Osteoblast (primary cell): ENCODE data around the gene PCSK5. TPM values are rescaled to one million over a fixed set of nuclear protein-coding genes. Genes with fewer than 3 reads are reported as not detected.
A peak's percentile ranks its signal among the peaks of the same experiment; 100 is the strongest.

ENCODE experiments used
- DNase-seq: peaks from one replicate; pipeline ENCODE4 v3.0.0; 2011; ENCODE audit warnings: low spot score, mixed read lengths; ENCODE audit not compliant: insufficient read length; ENCODE audit errors: missing footprints
- H2AFZ ChIP-seq: 2 replicates; pipeline ENCODE4 v1.6.0; 2011; ENCODE audit warnings: mild to moderate bottlenecking, low read length
- H3K27ac ChIP-seq: 2 replicates; pipeline ENCODE4 v1.5.1; 2011; ENCODE audit warnings: mild to moderate bottlenecking, low read depth, low read length, moderate library complexity
- H3K27me3 ChIP-seq: 2 replicates; pipeline ENCODE4 v1.6.0; 2012; ENCODE audit warnings: mild to moderate bottlenecking, control low read depth, inconsistent platforms, low read length, moderate library complexity; ENCODE audit not compliant: insufficient read depth
- H3K36me3 ChIP-seq: 2 replicates; pipeline ENCODE4 v1.5.1; 2011; ENCODE audit warnings: mild to moderate bottlenecking, low read length, control low read depth, moderate library complexity; ENCODE audit not compliant: insufficient read depth
- H3K4me1 ChIP-seq: 2 replicates; pipeline ENCODE4 v1.5.1; 2011; ENCODE audit warnings: mild to moderate bottlenecking, low read length, control low read depth, moderate library complexity; ENCODE audit not compliant: insufficient read depth
- H3K4me2 ChIP-seq: 2 replicates; pipeline ENCODE4 v1.6.0; 2011; ENCODE audit warnings: mild to moderate bottlenecking, low read length; ENCODE audit not compliant: insufficient read depth
- H3K4me3 ChIP-seq: fragments of 200-600 bp; sonication (generic); 3 replicates; pipeline ENCODE4 v1.5.1; 2012; ENCODE audit warnings: mild to moderate bottlenecking, low read length, inconsistent platforms; ENCODE audit not compliant: insufficient read depth
- H3K79me2 ChIP-seq: 2 replicates; pipeline ENCODE4 v1.6.0; 2012; ENCODE audit warnings: mild to moderate bottlenecking, low read length, control low read depth, inconsistent platforms; ENCODE audit not compliant: insufficient read depth
- H3K9me3 ChIP-seq: 2 replicates; pipeline ENCODE4 v1.5.1; 2011; ENCODE audit warnings: low read depth, low read length, control low read depth
- H4K20me1 ChIP-seq: 2 replicates; pipeline ENCODE4 v1.6.0; 2012; ENCODE audit warnings: mild to moderate bottlenecking, low read length, control low read depth; ENCODE audit not compliant: insufficient read depth
- total RNA-seq: library from RNA; depleted of rRNA; stranded (reverse); fragments of >200 nt; gene quantifications from 2 replicates; pipeline ENCODE4 v1.2.3, GENCODE V29; 2012
- TF ChIP-seq, protein P1 (sequence below): IDR thresholded peaks from 2 replicates; pipeline ENCODE4 v1.5.1; 2011; ENCODE audit warnings: mild to moderate bottlenecking, low read depth, low read length, moderate library complexity; ENCODE audit errors: extremely low read depth

The PCSK5 gene
- total RNA-seq, 1 donor, result 14.5 TPM

DNA sequence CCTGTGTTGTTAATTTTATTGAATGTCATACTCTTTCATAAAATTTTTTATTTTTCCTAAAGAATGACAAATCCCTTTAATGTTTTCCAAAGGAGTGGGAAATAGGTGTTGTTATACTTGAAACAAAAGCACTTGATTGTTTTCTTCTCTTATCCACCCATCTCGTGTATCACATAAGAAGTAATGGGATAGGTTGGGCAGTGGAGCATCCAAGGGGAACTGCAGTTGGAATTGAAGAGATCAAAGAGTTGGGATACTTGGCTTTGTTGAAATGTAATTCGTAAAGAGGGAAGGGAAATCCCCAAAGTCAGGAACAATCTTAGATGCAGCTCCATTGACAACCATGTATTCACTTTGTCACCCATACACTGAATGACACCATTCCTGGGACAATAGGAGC is 148.0 kb downstream of the PCSK5 start:
- H4K20me1 ChIP-seq, result no peaks in the 10 kb centered on the region
- no peaks in the 10 kb centered on the region for H3K79me2 ChIP-seq
- no peaks in the 10 kb centered on the region for H3K27me3 ChIP-seq
- no peaks in the 10 kb centered on the region for H3K36me3 ChIP-seq
- H3K4me1 ChIP-seq, result no peaks in the 10 kb centered on the region
- H3K4me2 ChIP-seq, result no peak overlapping the region
- TF ChIP-seq, protein P1, sequence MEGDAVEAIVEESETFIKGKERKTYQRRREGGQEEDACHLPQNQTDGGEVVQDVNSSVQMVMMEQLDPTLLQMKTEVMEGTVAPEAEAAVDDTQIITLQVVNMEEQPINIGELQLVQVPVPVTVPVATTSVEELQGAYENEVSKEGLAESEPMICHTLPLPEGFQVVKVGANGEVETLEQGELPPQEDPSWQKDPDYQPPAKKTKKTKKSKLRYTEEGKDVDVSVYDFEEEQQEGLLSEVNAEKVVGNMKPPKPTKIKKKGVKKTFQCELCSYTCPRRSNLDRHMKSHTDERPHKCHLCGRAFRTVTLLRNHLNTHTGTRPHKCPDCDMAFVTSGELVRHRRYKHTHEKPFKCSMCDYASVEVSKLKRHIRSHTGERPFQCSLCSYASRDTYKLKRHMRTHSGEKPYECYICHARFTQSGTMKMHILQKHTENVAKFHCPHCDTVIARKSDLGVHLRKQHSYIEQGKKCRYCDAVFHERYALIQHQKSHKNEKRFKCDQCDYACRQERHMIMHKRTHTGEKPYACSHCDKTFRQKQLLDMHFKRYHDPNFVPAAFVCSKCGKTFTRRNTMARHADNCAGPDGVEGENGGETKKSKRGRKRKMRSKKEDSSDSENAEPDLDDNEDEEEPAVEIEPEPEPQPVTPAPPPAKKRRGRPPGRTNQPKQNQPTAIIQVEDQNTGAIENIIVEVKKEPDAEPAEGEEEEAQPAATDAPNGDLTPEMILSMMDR, result no peak
- DNase-seq, result no peak
- no peak overlapping the region for H3K4me3 ChIP-seq
- no peaks in the 10 kb centered on the region for H3K9me3 ChIP-seq
- no peak overlapping the region for H2AFZ ChIP-seq
- no peak overlapping the region for H3K27ac ChIP-seq

DNA sequence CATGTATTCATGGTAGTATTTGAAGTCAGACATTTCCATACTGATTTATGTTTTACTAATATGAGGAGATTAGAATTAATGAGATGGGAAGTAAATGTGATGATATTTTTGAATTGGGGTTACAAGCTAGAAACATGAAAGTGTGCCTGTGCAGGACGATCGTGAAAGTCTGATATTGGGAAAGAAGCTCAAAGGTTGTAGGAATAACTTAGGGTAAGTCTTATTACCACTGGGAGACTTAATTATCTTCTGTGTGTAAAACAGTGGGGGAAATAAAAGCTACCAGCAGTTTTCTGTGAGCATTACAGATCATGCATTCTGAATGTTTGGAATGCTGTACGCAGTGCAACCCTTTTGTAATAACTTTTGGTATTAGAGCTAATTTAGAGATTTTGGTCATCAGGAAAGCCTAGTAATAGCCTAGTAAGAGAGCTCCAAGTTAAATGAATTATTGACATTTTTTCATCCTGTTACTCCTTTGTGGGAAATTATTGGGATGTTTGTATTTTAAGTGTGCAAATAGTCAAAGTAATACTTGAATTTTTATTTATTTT is 153.9 kb downstream of the PCSK5 start:
- peak; percentile 44 for DNase-seq
- no peak overlapping the region for H3K4me2 ChIP-seq

GRCh38 chr9:76045221-76045620 is 154.7 kb downstream of the PCSK5 start:
- no peak for DNase-seq
- TF ChIP-seq, protein P1, result no peak
- H3K27ac ChIP-seq, result no peak overlapping the region
- H3K4me1 ChIP-seq, result no peaks in the 10 kb centered on the region
- no peaks in the 10 kb centered on the region for H3K36me3 ChIP-seq
- no peaks in the 10 kb centered on the region for H3K9me3 ChIP-seq
- H3K27me3 ChIP-seq, result no peaks in the 10 kb centered on the region
- no peak overlapping the region for H3K4me2 ChIP-seq
- H4K20me1 ChIP-seq, result no peaks in the 10 kb centered on the region
- no peak overlapping the region for H2AFZ ChIP-seq
- no peaks in the 10 kb centered on the region for H3K79me2 ChIP-seq
- H3K4me3 ChIP-seq, result no peak overlapping the region

More for the DNA sequence above, 153.9 kb downstream of the PCSK5 start:
- H3K36me3 ChIP-seq, result no peaks in the 10 kb centered on the region
- H3K4me3 ChIP-seq, result no peak overlapping the region
- no peak overlapping the region for H3K27ac ChIP-seq
- H3K9me3 ChIP-seq, result no peaks in the 10 kb centered on the region
- no peaks in the 10 kb centered on the region for H3K79me2 ChIP-seq
- H3K4me1 ChIP-seq, result no peaks in the 10 kb centered on the region
- TF ChIP-seq, protein P1, result no peak
- H2AFZ ChIP-seq, result no peak overlapping the region
- no peaks in the 10 kb centered on the region for H3K27me3 ChIP-seq
- no peaks in the 10 kb centered on the region for H4K20me1 ChIP-seq

GRCh38 chr9:76049341-76049740 is 158.9 kb downstream of the PCSK5 start:
- Histone ChIP-seq H2AFZ (no peak overlapping the region), H3K36me3 (no peaks in the 10 kb centered on the region), H3K27ac (no peak overlapping the region), H4K20me1 (no peaks in the 10 kb centered on the region), H3K4me3 (no peak overlapping the region), H3K27me3 (no peaks in the 10 kb centered on the region), H3K4me2 (no peak overlapping the region), H3K79me2 (no peaks in the 10 kb centered on the region), H3K9me3 (no peaks in the 10 kb centered on the region), H3K4me1 (no peaks in the 10 kb centered on the region)
- no peak for DNase-seq
- TF ChIP-seq, protein P1, result no peak
